ENCODE results near the gene RGS1.
"Not testable (repeated sequence)": the region's sequence is repeated elsewhere in the genome, so short reads cannot be mapped to it uniquely, and the experiment has no call there.

RGS1 gene, protein sequence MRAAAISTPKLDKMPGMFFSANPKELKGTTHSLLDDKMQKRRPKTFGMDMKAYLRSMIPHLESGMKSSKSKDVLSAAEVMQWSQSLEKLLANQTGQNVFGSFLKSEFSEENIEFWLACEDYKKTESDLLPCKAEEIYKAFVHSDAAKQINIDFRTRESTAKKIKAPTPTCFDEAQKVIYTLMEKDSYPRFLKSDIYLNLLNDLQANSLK

DNA sequence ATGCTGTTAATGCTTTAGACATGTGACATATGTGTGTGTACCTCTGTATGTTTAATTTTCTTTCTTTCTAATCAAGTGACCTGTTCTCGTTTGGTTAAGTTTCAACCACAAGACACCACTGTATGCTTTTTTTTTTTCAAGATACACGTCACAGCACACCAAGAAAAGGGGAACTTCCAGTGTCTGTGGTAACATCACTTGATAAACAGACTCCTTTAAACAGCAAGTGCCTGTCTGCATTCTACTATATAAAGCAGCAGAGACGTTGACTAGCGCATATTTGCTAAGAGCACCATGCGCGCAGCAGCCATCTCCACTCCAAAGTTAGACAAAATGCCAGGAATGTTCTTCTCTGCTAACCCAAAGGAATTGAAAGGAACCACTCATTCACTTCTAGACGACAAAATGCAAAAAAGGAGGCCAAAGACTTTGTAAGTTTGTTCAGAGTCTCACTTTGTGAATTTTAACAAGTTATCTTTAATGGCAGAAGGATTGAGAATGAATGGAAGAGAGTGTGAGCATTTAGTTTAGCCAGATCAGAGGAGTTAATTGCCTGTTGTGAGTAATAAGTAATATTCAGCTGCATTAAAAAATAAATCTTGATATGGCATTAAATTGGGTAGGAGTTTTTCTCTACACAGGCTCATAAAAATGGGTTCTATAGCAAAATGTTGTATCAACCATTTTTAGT is at the start of gene RGS1:
RGS1 (plus strand) TSS at position 275 of the 691 bp plus-strand sequence; CDS start at position 295, 20 bp downstream.
- no peak for DNase-seq

DNA sequence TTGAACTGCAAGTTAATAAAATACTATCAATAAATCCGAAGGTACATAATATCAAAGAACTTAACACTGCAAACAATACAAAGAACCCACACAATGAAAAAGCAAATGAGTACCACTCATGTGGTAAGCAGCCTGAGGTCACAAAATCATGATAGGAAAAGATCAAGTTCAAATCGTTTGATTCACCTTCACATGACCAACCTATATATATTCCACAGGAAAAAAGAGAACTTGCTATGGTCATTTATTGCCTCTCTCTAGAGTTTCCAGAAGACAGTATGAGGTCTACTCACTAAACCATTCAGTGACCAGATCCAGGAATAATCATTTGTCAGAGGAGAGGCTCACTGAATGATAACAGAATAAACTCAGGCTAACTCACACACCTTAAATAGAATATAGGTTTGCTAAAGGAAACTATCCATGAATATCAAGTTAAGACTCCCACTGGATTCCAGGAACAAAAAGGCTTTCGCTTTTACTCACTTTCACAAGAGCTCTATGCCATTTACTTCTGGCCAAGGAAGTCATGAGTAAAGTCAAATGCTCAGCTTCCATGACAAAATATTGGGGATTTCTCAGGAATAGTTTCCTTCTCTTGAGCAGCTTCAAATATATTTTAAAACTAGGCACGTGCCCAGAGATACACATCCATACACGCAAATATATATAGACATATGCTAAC is 48.3 kb upstream of the RGS1 start:
- no peak for DNase-seq

DNA sequence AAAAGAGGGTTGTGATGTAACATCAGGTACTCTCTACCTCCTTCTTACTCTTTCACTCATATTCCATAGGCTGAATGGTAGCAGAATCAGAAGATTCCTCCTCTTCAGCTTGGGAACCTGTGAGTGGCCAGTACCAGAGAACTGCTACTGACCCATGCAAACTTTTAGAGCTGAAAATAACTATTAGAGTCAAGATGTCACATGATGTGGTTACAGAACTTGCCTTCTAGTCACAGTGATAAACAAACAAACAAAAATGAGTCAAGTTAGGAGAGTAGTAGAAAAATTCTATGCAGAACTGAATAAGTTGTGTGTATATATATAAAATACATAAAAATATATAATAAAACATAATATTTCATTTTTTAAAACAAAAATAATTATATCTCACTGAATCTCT is 47.6 kb upstream of the RGS1 start:
- no peak for DNase-seq

DNA sequence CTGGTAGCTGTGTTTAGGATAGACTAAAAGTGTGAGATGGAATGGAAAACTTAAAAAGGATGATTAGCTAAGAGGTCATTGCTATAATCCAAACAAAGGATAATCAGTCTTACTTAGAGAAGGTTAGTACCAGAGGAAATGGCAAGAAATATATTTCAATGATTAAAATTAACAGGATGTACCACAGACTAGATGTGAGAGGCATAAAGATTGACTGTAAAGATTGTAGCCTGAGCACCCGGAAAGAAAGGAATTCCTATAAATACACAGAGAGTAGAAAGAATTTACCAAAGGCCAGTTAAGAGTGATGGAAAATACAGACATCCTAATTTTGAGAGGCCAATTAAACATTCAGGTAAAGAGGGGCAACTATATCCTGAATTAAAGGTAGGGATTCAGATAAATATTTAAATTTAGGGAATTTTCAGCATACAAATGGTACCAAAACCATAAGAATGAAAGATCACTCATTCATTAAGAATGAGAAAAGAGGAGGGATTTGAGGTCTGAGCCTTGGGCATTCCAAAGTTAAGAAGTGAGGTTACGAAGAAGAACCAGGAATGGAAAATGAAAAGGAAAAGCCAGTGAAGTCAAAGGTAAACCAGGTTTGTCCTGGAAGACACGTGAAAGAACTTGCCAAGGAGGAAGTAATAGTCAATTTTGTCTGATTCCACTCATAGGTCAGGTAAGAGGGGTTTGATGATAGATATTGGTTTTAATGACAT is 46.4 kb upstream of the RGS1 start:
- no peak for DNase-seq

DNA sequence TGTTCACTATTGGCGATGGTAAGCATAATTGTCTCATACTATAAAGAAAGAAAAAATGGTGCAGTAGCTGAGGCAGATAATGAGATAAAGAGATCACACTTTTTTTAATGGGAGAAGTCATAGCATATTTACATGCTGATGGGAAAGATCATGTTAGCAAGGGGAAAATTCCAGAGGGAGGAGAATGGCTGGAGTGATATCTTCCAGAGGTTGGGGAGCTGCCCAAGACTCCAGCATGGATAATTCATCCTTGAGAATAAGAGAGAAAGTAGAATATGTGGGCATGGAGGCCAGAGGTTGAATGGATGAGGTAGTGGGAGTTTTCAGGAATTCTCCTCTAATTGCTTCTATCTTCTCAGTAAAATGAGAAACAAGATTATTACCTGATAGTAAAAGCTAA is 45.8 kb upstream of the RGS1 start:
- DNase-seq: no peak

DNA sequence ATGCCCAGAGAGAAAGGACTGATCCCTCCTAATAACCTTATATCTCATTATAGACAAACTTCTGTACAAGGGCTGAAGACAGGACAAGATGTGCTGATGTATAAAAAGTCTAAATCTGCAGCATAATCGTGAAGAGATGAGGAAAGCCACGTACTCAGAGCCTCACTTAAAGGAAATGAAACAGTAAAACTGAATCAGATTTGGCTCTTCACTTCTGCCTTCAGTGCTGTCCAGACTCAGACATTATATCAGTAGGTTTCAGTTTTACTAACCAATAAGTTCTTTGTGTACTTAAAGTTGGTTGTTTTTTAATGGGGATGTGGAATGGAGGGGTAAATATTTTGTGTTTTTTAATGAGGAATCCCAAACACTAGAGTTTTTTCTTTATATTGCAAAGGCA is 45.3 kb upstream of the RGS1 start:
- DNase-seq: no peak

DNA sequence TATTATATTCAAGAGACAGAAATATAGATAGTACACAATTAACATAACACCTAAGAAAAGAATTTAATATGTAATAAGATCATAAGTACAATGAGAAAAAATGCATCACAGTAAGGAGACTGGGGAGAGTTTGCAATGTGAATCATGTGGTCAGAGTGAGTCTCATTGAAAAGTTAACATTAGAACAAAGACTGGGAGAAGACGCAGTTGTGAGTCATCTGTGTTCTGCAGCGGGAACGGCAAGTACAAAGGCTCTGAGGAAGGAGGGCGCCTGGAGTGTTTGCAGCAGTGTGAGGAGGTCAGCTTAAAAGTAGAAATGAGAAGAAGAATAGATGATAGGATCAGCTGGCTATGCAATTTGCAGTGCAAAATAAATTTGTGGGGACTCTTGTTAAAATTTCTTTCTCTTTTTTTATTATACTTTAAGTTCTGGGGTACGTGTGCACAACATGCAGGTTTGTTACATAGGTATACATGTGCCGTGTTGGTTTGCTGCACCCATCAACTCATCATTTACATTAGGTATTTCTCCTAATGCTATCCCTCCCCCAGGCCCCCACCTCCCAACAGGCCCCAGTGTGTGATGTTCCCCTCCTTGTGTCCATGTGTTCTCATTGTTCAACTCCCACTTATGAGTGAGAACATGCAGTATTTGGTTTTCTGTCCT is 44.4 kb upstream of the RGS1 start:
- DNase-seq: not testable (repeated sequence)

DNA sequence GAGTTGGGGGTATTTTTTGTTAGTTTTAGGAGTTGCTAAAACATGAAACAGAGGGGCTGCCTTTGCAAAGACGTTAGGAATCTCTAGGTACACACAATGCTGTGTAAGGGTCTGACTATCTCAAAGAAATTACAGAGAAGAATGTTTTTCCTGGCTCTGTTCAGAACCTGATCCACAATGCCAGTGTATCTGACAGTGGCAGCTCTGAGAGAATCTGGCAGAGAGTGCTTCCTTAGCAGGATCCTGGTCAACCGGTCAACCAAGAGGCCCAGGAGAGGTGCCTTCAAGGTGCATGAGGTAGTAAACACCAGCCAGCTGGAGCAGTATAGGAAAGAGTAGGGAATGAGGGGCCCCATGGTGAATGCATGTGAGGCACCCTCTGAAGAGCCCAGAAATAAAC is 40.9 kb upstream of the RGS1 start:
- DNase-seq: no peak

DNA sequence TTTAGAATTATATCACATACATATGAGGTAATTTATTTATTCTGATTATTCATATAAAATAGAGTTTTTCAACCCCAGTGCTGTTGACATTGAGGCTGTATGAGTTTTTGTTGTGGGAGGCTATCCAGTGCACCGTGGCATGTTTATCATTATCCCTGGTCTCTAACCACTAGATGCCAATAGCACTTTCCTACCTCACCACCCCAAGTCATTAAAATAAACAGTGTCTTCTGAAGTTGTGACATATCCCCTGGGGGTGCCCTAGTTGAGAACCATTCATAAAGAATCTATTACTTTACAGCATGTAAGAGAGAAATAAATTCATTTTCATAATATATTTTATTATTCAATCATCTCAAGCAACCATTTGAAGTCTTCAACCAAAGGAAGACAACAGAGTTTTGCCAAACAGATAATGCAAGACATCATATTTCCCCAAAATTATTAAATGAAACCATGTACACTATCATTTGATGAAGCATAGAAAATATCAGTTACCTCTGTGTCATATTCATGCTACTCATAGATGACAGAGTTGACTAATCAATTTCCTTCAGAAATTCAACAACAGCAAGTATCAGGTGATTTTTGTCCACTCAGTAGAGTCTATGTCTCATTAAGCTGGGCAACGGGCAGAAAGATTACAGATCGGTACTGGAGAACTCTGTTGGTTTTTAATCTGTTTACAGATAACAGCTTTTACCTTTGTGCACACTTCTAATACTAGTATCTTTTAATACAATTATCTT is 39.5 kb upstream of the RGS1 start:
- no peak for DNase-seq

DNA sequence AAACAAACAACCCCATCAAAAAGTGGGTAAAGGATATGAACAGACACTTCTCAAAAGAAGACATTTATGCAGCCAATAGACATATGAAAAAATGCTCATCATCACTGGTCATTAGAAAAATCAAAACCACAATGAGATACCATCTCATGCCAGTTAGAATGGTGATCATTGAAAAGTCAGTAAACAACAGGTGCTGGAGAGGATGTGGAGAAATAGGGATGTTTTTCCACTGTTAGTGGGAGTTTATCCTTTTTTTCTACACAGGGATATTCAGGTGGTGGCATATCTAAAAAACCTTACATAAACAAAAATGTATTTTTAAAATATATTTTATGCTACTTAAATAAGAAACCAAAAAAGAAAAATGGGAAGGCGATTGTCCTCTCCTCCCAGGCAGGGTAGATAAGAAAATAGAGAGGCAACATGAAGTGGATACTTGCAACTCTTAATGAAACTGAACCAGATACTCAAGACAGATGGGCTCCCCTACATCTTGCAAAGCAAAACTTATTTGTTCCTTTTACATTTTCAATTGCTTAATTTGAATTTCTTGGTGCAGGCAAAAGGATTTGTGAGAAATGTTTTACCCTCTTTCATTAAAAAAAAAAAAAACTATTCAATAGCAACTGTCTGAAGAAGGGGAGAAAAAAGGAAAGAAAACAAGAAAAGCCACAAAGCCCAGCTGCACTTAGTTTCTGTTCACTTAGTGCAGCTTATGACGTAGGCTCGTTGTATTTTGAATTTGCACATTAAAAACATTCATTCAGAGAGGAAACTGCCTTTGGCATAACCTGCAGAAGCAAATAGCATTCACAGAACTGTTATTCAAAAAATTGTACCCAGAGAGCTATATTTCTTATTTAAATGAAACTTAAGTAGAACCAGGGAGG is 36.9 kb upstream of the RGS1 start:
- DNase-seq: no peak

DNA sequence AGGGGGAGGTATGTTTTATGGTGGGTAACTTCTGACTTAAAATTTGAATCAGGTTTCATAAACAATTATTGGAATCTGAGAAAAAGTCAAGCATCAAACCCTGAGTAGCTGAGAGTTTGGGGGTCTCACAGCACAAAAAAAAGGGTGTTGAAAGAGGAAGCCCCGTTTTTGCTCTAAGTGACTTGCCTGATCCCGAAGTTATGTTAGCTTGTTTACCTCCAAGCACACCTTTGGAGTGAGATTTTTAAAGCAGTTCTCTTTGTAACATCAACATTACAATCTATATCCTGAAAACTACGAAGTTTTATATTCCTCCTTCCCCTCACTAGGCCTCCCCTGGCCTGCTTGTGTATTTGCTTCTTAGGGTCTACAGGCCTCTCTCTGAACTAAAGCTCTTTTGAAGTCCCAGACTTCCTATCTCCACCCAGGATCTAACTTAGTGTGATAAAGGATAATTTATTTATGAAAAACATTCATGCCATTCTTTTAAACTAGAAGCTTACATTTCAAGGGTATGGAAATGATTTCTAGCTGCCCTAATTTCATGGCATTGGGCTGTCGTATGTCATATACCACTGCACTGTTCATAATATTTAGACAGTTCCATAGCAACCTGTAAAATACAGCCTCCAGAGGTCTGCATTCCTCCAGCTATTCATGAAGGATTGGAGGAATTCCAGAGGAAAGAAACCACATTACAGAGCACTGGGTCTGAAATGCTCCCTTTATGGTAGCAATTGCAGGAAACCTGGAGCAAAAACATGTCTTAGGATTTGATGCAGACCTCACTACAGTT is 36.1 kb upstream of the RGS1 start:
- no peak for DNase-seq

DNA sequence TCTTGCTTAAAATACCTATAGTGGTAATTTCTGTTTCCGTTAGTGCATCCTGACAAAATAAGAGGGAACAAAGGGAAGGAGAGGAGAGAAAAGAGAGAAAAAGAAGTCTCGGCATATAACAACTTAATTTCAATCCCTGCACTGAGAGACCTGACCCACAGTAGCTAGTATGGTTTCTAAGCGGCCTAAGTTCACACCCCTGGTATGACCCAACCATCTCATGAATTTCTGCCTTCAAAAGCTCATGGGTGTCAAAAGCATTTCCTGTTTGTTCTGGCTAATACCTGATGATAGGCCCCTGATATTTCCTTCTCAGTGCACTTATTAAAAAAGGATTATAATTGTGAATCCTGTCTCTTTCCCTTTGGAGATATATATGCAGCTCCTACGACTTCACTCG is 32.1 kb upstream of the RGS1 start:
- no peak for DNase-seq

DNA sequence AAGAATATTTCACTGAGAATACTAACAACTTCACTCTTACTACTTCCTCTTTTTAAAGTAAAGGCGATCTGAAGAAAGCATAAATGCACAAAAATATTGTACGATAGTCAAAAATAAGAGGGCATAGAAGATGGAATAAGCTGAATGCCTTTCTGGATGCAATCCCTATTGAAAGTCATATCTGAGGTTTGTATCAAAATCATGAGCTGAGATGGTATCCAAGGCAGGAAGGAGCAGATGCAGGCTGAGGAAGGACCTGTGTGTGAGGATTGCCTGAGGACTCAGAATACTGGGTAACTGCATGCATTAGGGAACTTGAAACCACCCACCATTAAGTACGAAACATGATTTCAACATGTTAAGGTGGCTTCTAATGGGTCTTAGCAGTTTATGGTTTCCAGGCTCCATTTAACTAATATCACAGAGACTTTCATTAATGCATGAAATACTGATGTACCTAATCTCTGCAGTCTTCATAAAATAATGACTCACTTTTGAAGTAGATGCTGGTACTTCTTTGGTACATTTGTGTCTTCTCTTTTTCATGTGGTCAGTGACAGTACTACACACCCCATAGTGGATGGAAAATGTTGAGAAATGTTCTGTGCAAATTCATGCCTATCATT is 29.6 kb upstream of the RGS1 start:
- no peak for DNase-seq

DNA sequence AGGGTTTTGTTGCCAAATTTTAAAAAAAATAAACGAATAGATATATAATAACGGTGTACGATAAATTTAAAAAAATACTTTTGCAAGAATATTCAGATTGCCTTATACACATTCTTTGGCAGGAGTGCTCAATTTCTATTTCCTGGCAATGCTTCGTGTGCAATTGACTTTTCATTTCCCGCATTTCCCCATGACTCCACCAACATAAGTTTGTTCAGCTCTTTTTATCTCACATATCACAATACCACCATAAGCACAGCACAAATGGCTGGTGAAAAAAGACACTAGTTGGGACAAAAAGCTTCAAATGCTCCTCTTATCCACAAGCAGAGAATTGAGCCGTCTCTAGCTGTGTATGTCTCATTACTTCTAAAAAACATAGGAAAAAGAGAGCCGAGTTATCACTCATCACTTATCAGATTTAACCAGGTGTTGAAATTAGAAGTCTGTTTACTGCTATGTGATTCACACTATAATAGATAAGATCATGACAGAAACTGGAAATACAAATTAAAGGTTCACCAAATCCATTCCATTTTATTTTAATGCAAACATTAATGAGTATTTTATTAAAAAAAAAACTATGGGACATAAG is 28.9 kb upstream of the RGS1 start:
- DNase-seq: no peak

DNA sequence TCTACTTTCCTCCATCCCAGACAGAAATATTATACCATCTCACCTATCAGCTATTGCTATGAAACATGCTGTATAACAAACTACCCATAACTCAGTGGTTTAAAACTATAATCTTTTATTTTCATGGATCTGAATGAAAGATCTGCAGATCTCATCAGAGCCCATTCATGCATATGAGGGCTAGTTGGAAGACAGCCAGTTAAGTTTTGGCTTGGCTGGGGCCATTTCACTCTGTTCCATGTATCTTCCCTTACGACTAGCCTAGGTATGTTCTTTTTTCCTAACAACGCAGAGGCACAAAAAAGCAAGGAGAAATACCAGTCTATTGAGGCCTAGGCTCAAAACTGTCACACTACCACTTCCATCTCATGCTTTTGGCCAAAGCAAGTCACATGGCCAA is 28.1 kb upstream of the RGS1 start:
- no peak for DNase-seq

DNA sequence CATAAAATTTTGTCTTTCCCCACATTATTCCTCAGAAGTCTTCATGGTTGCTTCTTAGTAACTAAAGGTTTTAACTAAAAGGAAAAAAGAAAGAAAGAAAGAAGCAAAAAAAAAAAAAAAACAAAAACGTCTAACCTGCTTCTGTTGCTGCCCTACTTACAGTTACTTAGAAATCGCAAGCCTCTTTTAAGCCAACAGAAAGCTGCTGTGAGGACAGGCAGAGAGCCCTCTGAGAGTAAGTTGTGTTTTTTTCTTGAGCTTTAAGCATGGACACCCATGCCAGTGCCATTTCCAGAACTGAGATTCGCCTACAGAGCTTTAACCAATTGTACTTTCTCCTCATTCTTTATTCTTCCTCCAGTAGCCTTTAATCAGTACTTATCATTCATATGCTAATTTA is 25.6 kb upstream of the RGS1 start:
- DNase-seq: no peak

DNA sequence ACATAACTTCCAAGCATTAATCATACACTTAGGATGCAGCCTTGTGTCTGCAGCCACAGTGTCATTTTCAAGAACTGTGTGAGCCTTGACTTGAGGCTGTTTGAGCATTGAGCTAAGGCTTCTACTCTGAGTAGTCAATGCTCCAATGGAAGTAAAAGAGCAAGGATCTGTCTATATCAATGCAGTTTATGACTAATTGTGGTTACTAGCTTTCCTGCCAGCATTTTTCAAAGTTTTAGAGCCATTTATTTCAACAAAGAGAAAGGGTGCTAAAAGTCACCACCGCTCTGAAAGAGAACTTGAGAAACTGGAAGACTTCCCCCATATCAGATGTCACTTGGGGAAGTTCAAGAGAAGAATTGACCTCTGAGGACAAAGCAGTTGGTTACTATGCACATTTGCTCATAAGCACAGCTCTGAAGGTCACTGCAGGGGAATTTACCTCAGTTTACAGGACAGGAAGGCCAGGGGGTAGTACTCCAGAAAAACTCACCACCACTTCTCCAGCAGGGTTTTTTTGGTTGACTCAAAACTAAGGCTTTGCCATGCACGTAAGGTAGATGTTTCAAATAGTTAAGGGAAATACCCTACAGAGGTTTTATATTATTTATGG is 24.5 kb upstream of the RGS1 start:
- no peak for DNase-seq

DNA sequence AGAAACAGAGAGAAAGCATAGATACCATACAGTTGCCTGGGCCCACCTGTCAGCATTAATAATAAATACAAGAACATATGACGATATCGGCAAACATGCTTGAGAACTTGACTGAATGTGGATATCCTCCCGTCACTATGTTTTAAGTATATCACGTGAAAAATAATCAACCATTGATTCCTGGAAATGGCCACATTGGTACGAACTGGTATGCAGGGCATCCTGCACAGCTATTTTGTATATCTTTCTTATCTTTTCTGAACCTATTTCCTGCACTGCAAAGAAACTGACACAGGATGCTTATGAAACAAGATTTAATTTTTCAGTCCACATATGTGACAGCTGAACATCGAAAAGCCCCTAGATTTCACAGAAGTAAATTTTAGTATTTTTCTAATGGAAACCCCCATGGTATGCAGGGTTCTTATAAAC is 22.8 kb upstream of the RGS1 start:
- no peak for DNase-seq

DNA sequence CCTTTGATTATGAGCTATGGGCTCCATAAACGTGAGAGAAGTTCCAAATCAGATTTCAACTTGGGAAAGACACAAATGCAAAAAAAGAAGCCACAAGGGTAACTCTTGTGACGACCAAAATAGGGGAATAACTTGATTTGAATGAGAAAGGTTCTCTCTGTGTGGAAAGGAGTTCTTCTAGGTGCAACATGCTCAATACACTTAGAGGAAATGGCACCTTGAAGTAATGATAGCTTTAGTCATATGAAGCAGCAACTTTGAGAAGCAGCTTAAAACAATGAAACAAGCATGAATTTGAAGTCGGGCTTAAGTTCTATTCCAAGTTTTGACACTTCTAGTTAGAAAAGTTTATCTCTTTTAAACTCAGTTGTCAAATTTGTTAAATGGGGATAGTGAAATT is 21.8 kb upstream of the RGS1 start:
- DNase-seq: no peak
